RKO (cell line): Measurements from ENCODE around the gene SLC38A6.

Experiments
- DNase-seq: peaks from one replicate; pipeline ENCODE4 v3.0.0-alpha.2; 2016; ENCODE audit warnings: low spot score

SLC38A6 gene

GRCh38 chr14:60981633-60982455, 799 bp downstream of the SLC38A6 start:
- DNase-seq: peak; percentile 90

- no peak for DNase-seq
Observed at GRCh38 chr14:60984196-60984595, 3.2 kb downstream of the SLC38A6 start.

DNA sequence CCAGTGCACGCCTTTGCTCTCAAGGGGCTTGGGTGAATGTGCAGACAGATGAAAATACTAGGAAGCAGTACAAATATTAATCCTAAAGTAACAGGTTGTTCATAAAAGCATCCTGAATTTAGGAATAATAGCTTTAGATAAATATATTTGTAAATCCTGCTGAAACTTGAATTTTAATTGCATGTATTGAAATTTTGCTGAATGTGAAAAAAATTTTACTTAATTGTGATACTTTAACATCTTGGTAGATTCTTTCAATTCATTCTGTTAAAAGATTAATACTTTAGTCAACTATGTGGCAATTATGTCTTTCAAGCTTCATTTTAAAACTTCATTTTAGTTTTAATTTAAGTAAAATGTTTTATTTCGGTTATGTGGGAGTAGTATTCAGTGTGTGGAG, 5.5 kb downstream of the SLC38A6 start:
- DNase-seq: no peak

- no peak for DNase-seq
Observed at GRCh38 chr14:60989599-60989998, 8.6 kb downstream of the SLC38A6 start.

DNA sequence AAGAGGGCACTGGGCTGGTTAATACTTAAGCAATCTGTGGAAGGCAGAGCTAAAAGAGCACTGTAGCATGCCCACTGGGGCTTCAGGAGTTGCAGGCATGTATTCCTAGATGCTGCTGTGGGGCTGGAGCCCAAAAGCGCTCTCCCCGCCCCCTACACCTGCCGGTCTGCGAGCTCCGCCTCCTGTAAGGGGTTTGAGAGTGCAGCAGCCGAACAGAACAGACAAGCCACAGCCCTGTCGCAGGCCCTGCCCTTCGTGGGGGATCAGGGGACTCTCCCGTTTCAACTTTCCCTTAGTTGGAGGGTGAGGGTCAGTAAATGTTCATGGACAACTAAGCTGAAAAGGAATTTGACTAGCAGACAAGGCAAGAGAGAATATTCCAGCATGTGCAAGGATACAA, 17.6 kb downstream of the SLC38A6 start:
- DNase-seq: no peak

DNA sequence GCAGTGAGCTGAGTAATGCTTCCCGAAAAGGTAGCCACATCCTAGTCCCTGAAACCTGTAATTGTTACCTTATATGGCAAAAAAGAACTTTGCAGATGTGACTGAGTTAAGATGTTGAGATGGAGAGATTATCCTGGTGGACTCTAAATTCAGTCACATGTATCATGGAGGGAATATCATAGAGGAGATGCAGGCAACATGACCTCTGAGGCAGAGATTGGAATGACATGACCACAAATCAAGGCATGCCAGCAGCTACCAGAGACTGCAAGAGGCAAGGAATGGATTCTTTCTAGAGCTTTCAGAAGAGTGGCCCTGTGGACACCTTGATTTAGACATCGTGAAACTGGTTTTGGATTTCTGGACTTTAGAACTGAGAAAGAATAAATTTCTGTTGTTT, 18.5 kb downstream of the SLC38A6 start:
- no peak for DNase-seq

DNA sequence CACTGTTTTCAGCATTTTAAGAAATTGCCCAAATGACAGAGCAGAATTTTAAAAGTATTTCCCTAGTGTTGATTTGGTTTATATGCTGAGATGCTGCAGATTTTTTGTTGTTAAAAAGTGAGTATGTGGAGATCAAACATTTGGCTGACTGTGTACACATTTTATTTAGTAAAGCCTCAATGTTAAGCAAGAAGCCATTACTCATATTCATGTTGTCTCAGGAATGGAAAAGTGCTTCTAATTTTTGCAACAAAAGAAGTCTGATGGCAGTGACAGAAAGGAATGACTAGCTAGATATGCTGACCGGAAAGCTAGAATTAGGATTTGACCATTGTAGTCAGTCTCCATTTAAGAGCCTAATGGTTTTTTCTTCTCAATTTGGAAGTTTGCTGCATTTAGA, 22.5 kb downstream of the SLC38A6 start:
- no peak for DNase-seq

DNA sequence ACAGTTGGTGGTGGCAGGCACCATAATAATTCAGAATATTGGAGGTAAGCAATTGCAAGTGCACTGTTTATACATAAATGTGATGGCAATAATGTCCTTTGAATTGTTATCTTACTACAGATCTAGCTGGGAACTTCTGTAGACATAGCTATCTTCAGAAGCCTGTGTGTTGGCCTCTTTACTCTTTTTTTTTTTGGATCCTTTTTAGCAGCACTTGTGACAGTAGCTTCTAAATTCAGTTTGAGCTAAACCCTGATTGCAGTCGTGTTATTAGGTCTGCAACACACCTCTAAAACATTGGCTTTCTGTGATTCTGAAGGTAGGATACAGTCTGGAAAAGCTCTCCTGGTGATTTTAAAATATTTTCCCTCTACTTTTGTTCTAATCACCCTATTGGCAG, 38.5 kb downstream of the SLC38A6 start:
- DNase-seq: no peak

- DNase-seq: peak; percentile 79
Observed at GRCh38 chr14:61025251-61026223, 44.5 kb downstream of the SLC38A6 start.

DNA sequence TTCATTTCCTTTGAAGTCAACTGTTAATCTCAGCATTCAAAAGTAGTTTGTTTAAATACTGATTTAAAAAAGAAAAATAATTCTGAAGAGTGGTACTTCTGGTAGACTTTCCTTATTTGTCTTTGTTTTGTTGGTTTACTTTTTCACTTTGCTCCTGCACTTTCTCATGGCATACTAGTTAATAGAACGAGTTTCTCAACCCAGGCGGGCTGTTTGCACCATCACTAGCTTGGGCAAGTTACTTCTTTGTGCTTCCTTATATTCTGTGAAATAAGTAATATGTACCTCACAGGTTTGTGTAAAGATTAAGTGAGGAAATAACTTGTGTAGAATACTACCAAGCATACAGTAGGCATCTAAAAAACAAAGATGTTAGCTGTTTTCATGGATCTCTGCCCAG, 45.5 kb downstream of the SLC38A6 start:
- DNase-seq: no peak

DNA sequence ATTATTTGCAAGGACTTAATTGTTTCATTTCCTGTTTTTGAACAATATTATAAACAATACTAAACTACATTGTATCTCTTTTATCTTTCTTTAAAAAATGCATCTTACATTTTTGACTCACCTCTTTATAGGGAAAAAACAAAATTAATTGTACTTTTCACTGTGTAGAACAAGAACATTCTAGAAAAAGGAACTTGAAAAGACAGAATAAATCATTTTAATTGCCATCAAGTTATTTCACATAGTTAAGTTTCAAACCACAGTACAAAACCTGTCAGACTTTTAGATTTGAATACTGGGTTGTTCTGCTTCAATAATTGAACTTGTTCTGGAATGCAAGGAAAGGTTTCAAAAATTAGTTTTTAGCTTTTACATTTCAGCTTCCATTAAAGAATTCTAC, 50.0 kb downstream of the SLC38A6 start:
- no peak for DNase-seq

GRCh38 chr14:61033054-61033453, 52.0 kb downstream of the SLC38A6 start:
- no peak for DNase-seq

GRCh38 chr14:61033855-61034254, 52.8 kb downstream of the SLC38A6 start:
- DNase-seq: no peak

DNA sequence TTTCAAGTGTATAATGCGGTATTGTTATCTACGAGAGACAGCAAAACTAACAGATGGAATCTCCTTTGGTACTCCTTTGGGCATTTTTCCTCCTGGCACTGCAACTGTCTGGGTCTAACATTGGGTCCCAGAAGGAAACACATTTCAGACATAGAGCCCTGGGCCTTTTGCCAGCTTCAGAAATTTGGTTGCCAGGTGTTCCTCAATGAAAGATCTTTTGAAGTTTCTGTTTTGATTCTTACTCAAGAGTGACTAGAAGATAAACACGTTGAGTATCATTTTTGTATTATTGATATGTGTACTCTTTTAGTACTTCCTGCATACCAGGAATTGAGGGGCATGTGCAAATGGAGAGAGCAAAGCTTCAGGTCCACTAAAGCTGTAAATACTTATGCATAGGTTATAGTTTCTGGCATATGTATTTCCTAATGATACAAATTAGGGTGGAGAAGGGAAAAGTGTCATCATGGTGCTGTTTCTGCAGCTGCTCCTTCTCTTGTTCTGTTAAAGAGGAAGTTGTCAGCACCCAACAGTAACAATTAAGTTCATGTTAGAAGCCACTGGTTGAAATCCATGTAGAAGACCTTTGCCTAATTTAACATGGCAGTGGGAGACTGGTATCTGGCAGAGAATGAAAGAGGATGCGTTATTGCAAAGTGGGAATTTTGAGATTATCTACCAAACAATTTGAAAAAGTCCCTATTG, 53.5 kb downstream of the SLC38A6 start:
- no peak for DNase-seq

GRCh38 chr14:61037215-61037614, 56.2 kb downstream of the SLC38A6 start:
- DNase-seq: no peak

DNA sequence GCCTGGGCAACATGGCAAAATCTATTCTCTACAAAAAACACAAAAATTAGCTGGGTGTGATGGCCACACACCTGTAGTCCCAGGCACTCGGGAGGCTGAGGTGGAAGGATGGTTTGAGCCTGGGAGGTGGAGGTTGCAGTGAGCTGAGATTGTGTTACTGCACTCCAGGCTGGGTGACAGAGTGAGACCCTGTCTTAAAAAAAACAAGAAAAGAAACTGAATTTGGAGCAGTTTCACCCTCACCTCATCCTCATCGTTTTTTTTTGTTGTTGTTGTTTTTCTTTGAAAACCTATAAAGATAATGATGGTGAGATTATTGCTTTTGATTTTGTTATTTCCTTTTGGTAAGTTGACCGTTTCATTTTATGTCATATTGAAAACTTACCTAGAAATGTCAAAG, 60.7 kb downstream of the SLC38A6 start:
- no peak for DNase-seq

- no peak for DNase-seq
Observed at GRCh38 chr14:61042220-61042619, 61.2 kb downstream of the SLC38A6 start.

DNA sequence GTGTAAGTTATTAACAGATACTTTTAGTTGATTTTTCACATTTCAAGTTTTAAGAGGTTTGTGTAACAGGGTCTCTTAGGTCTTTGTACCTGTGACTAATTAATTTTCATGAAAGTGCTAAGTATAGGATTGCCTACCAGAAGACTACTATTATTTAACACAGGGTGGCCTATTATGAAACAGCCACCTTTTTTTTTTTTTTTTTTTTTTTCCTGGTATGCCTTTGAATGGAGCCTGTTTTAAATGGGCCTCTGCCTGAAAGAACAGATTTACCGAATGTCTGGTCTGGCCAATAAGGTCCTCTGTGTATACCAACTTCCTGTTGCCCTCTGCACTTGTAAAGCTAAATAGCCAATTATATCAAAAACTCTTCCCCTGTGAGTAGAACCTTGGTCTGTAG, 62.5 kb downstream of the SLC38A6 start:
- DNase-seq: no peak

DNA sequence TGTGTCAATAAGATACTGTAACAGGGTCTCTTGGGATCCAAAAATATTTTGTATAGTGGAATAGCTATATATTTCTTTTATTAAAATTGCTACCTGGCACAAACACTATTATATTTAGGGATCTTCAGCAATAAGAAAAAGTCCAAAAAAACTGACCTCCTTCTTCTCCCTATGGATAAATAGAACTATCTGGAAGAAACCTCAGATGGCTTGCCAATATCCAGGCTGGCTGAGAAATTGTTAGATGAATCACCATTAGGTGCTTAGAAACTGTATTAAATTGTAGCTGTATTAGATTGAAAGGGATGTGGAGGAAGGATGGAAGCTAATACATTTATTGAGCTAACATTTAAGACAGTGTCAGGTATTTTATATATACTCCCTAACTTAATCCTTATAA, 66.0 kb downstream of the SLC38A6 start:
- no peak for DNase-seq

DNA sequence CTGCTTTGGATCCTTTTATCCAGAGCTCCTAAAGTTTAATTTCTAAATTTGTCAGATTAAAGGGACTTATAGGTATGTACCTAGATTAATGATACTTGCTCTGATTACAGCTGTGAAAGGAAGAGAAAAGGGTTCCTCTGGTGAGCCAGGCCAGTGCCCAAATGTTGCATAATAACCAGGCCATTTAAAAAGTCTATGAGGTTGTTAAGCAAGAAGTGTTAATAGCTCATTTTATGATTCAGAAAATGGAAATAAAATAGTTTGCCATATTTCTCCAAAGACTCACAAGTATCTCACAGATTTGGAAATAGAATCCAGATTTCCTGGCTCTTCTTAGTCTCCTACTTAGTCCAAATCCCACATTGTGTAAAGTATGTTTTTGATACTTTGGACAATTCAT, 67.6 kb downstream of the SLC38A6 start:
- no peak for DNase-seq

- no peak for DNase-seq
Observed at GRCh38 chr14:61050417-61050816, 69.4 kb downstream of the SLC38A6 start.

DNA sequence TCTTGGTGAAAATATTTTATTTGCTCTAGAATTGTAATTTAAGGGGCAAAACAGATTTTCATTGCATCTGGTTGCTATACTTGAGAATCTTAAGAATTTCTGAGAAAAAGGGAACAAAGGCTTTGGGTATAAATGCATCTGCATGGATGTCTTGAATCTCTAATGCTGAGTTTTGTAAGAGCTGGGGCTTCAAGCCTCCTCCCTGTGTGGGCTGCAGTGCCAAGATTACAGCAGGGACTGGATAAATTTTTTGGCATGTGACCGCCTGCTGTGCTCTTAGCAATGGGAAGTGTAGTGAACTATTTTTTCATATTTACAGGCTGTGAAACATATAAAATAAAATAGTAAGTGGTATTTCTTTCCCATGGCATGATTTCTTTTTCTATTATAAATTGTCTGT, 70.0 kb downstream of the SLC38A6 start:
- DNase-seq: no peak

DNA sequence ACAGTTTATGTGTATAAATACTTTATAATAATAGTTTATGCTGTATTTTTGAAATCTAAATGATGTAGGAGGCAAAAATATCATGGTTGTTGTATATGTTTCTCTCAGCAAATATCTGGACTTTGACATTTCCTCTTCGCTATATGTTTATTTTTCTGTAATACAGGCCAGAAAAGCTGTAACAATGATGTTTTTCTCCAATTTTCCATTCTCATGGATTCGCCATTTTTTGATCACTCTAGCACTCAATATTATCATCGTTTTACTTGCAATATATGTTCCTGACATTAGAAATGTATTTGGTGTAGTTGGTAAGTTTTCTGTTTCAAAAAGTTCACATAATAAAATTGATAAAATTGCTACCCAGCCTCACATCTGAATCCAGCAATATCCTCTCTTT, 70.6 kb downstream of the SLC38A6 start:
- no peak for DNase-seq
